ENCODE data around the gene VDAC1. TPM values are rescaled to one million over a fixed set of nuclear protein-coding genes. Genes with fewer than 3 reads are reported as not detected.
A peak's percentile ranks its signal among the peaks of the same experiment; 100 is the strongest.
"Not testable (repeated sequence)": the region's sequence is repeated elsewhere in the genome, so short reads cannot be mapped to it uniquely, and the experiment has no call there.

The VDAC1 gene
- total and polyA plus RNA-seq, 2 donors from 2014 or later, result 148 to 285 TPM

- TF ChIP-seq CTCF (IDR thresholded peaks at IDR 0.05; ENCODE audit: borderline replicate concordance, extremely low read depth, insufficient read depth), result no peak
- peaks cover 2 to 21% (median 4%) of the 10 kb centered on the region in 3 donors for H3K4me1 ChIP-seq (ENCODE audit: control insufficient read depth in 2 of 3, insufficient read depth in 2 of 3, low read depth in 1 of 3, low read length in 3 of 3)
- peaks cover 2% of the 10 kb centered on the region for H3K27me3 ChIP-seq (ENCODE audit: control insufficient read depth, insufficient read depth, low read length)
- peak in 1 of 5 donors; percentile 20 for DNase-seq
- no peak overlapping the region for H3K4me3 ChIP-seq (ENCODE audit: low read length in 3 of 3)
- H3K27ac ChIP-seq (ENCODE audit: low read depth in 2 of 2, low read length in 2 of 2), result no peak overlapping the region
- H3K9ac ChIP-seq (ENCODE audit: low read length in 3 of 3), result no peak overlapping the region
- intact Hi-C loops (cut with DNase I), result no loop called here
- H3K36me3 ChIP-seq (ENCODE audit: control insufficient read depth in 2 of 3, insufficient read depth in 3 of 3, low read length in 3 of 3), result no peaks in the 10 kb centered on the region
- no peak for FAIRE-seq
- H3K9me3 ChIP-seq (ENCODE audit: control insufficient read depth in 2 of 3, insufficient read depth in 1 of 3, low read length in 3 of 3), result no peaks in the 10 kb centered on the region
Measured at GRCh38 chr5:133939668-133940067, 65.1 kb downstream of the VDAC1 start.

GRCh38 chr5:133938929-133939328 is 65.8 kb downstream of the VDAC1 start:
- Histone ChIP-seq H3K36me3 (ENCODE audit: control insufficient read depth in 2 of 3, insufficient read depth in 3 of 3, low read length in 3 of 3) (no peaks in the 10 kb centered on the region), H3K27me3 (ENCODE audit: control insufficient read depth, insufficient read depth, low read length) (no peaks in the 10 kb centered on the region), H3K9me3 (ENCODE audit: control insufficient read depth in 2 of 3, insufficient read depth in 1 of 3, low read length in 3 of 3) (no peaks in the 10 kb centered on the region), H3K9ac (ENCODE audit: low read length in 3 of 3) (no peak overlapping the region), H3K27ac (ENCODE audit: low read depth in 2 of 2, low read length in 2 of 2) (no peak overlapping the region), H3K4me1 (ENCODE audit: control insufficient read depth in 2 of 3, insufficient read depth in 2 of 3, low read depth in 1 of 3, low read length in 3 of 3) (peaks cover 0 to 21% (median 4%) of the 10 kb centered on the region in 3 donors), H3K4me3 (ENCODE audit: low read length in 3 of 3) (no peak overlapping the region)
- intact Hi-C loops (cut with DNase I), result no loop called here
- TF ChIP-seq CTCF (IDR thresholded peaks at IDR 0.05; ENCODE audit: borderline replicate concordance, extremely low read depth, insufficient read depth), result no peak
- FAIRE-seq (no peak), DNase-seq (peak in 3 of 5 donors; percentile 51 to 86 (median 83))

- intact Hi-C loops (cut with DNase I), result no loop called here
- no peak for TF ChIP-seq CTCF (IDR thresholded peaks at IDR 0.05; ENCODE audit: borderline replicate concordance, extremely low read depth, insufficient read depth)
- Histone ChIP-seq H3K4me1 (ENCODE audit: control insufficient read depth in 2 of 3, insufficient read depth in 2 of 3, low read depth in 1 of 3, low read length in 3 of 3) (peaks cover 0 to 16% (median 4%) of the 10 kb centered on the region in 3 donors), H3K27me3 (ENCODE audit: control insufficient read depth, insufficient read depth, low read length) (no peaks in the 10 kb centered on the region), H3K4me3 (ENCODE audit: low read length in 3 of 3) (no peak overlapping the region), H3K9ac (ENCODE audit: low read length in 3 of 3) (no peak overlapping the region), H3K27ac (ENCODE audit: low read depth in 2 of 2, low read length in 2 of 2) (peak overlapping the region in 1 of 2 donors; percentile 7), H3K9me3 (ENCODE audit: control insufficient read depth in 2 of 3, insufficient read depth in 1 of 3, low read length in 3 of 3) (no peaks in the 10 kb centered on the region), H3K36me3 (ENCODE audit: control insufficient read depth in 2 of 3, insufficient read depth in 3 of 3, low read length in 3 of 3) (no peaks in the 10 kb centered on the region)
- FAIRE-seq (no peak), DNase-seq (peak in 3 of 5 donors; percentile 48 to 66 (median 60))
Measured at GRCh38 chr5:133938039-133938821, 66.5 kb downstream of the VDAC1 start.

- H3K9ac ChIP-seq (ENCODE audit: low read length in 3 of 3); H3K27me3 ChIP-seq (ENCODE audit: control insufficient read depth, insufficient read depth, low read length); FAIRE-seq; intact Hi-C loops (cut with DNase I); H3K4me3 ChIP-seq (ENCODE audit: low read length in 3 of 3); H3K27ac ChIP-seq (ENCODE audit: low read depth in 2 of 2, low read length in 2 of 2); H3K9me3 ChIP-seq (ENCODE audit: control insufficient read depth in 2 of 3, insufficient read depth in 1 of 3, low read length in 3 of 3); H3K36me3 ChIP-seq (ENCODE audit: control insufficient read depth in 2 of 3, insufficient read depth in 3 of 3, low read length in 3 of 3): not testable (repeated sequence)
- peak in 1 of 5 donors; percentile 9 for DNase-seq
- H3K4me1 ChIP-seq (ENCODE audit: control insufficient read depth in 2 of 3, insufficient read depth in 2 of 3, low read depth in 1 of 3, low read length in 3 of 3), result peaks cover 0 to 20% (median 4%) of the 10 kb centered on the region in 3 donors
Measured at GRCh38 chr5:133937628-133938027, 67.1 kb downstream of the VDAC1 start.
